ENCODE results near the gene MOCOS.

MOCOS gene

DNA sequence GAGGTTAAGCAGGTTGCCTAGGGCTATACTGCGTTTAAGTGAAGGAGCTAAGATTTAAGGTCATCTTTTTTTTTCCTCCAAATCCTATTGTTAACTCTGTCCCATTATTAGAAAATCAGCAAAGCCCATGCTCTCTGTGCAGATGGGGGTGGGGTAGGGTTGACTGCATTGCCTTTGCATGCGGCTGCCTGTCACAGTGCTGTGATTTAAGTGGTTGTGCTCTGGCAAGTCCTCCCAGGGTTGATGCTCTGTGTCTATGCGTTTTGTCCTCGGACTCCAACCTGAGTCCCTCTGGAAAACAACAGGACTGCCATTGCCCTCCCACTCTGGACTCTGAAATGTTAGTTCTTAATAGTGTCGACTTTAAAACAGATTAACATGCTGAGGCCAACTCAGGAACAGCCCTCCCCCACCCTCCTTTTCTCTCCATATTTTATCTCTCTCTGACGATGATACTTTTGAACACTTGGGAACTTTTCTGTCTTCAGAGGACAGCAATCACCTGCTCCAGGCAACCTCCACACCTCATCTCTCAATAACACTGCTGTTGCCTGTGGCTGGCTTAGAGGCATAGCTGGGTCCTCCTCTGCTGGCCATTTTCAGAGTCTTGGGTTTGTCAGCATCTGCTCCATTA lies 116.0 kb downstream of the MOCOS start:
- CTCF ChIA-PET, result interaction anchor here (0.6 kb wide), 1 partner anchor 12 kb away, joined by 5 read pairs; no protein-coding TSS in a partner anchor
- H3K36me3 ChIP-seq (ENCODE audit: control insufficient read depth in 2 of 2, insufficient read depth in 1 of 2, low read length in 2 of 2), result no peaks in the 10 kb centered on the region
- POLR2A ChIA-PET, result no interaction called here
- no peaks in the 10 kb centered on the region for H3K4me1 ChIP-seq (ENCODE audit: control insufficient read depth, insufficient read depth, low read length)
- no peaks in the 10 kb centered on the region for H3K9me3 ChIP-seq (ENCODE audit: control insufficient read depth, insufficient read depth, low read depth, low read length)
- H3K27ac ChIP-seq (ENCODE audit: extremely low read depth, low read depth, low read length), result no peak overlapping the region
- H3K4me3 ChIP-seq (ENCODE audit: low read depth, low read length), result no peak overlapping the region
- TF ChIP-seq GLI2 (tag by site-specific recombination; IDR thresholded peaks at IDR 0.05; ENCODE audit: borderline replicate concordance, low read depth), result no peak
- TF ChIP-seq, protein P1, sequence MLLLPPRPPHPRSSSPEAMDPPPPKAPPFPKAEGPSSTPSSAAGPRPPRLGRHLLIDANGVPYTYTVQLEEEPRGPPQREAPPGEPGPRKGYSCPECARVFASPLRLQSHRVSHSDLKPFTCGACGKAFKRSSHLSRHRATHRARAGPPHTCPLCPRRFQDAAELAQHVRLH (tag by site-specific recombination; IDR thresholded peaks at IDR 0.05), result no peak
- TF ChIP-seq ZSCAN18 (tag by site-specific recombination; IDR thresholded peaks at IDR 0.05), result no peak
- TF ChIP-seq, protein P2, sequence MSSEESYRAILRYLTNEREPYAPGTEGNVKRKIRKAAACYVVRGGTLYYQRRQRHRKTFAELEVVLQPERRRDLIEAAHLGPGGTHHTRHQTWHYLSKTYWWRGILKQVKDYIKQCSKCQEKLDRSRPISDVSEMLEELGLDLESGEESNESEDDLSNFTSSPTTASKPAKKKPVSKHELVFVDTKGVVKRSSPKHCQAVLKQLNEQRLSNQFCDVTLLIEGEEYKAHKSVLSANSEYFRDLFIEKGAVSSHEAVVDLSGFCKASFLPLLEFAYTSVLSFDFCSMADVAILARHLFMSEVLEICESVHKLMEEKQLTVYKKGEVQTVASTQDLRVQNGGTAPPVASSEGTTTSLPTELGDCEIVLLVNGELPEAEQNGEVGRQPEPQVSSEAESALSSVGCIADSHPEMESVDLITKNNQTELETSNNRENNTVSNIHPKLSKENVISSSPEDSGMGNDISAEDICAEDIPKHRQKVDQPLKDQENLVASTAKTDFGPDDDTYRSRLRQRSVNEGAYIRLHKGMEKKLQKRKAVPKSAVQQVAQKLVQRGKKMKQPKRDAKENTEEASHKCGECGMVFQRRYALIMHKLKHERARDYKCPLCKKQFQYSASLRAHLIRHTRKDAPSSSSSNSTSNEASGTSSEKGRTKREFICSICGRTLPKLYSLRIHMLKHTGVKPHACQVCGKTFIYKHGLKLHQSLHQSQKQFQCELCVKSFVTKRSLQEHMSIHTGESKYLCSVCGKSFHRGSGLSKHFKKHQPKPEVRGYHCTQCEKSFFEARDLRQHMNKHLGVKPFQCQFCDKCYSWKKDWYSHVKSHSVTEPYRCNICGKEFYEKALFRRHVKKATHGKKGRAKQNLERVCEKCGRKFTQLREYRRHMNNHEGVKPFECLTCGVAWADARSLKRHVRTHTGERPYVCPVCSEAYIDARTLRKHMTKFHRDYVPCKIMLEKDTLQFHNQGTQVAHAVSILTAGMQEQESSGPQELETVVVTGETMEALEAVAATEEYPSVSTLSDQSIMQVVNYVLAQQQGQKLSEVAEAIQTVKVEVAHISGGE (tag by site-specific recombination; conservative IDR thresholded peaks at IDR 0.05; ENCODE audit: low read depth), result no peak

DNA sequence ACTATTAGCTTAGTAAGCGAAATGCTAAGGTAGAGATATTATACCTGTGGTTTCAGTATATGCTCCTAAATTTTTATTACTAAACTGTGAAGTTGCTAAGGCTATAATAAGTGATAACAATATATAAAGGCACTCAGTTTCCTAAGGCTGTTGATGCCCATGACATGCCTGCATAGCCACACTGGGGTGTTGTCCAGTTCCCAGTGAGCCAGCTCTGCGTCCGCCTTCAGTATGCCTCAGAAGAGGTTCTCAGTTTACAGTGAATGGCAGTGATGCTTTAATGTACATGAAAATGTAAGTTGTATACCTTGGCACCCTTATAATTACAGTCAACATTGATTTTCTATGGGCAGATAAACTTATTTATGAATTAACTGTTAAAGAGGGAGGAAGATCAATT lies 117.4 kb downstream of the MOCOS start:
- Histone ChIP-seq H3K4me1 (ENCODE audit: control insufficient read depth, insufficient read depth, low read length) (no peaks in the 10 kb centered on the region), H3K27ac (ENCODE audit: extremely low read depth, low read depth, low read length) (no peak overlapping the region), H3K9me3 (ENCODE audit: control insufficient read depth, insufficient read depth, low read depth, low read length) (no peaks in the 10 kb centered on the region), H3K36me3 (ENCODE audit: control insufficient read depth in 2 of 2, insufficient read depth in 1 of 2, low read length in 2 of 2) (no peaks in the 10 kb centered on the region), H3K4me3 (ENCODE audit: low read depth, low read length) (no peak overlapping the region)
- ChIA-PET POLR2A (no interaction called here), CTCF (no interaction called here)
- TF ChIP-seq ZNF248 (tag by site-specific recombination; IDR thresholded peaks at IDR 0.05) (no peak), ZNF391 (tag by site-specific recombination; IDR thresholded peaks at IDR 0.05; ENCODE audit: borderline replicate concordance, low read depth) (no peak), ZNF169 (tag by site-specific recombination; IDR thresholded peaks at IDR 0.05) (no peak), ZNF10 (tag by site-specific recombination; IDR thresholded peaks at IDR 0.05) (no peak), ZNF404 (tag by site-specific recombination; IDR thresholded peaks at IDR 0.05) (no peak), ZNF423 (tag by site-specific recombination; IDR thresholded peaks at IDR 0.05) (no peak), ZSCAN23 (tag by site-specific recombination; IDR thresholded peaks at IDR 0.05) (no peak), ZNF211 (tag by site-specific recombination; IDR thresholded peaks at IDR 0.05; ENCODE audit: low read depth) (no peak), ZNF140 (tag by site-specific recombination; IDR thresholded peaks at IDR 0.05) (no peak), KLF10 (tag by site-specific recombination; IDR thresholded peaks at IDR 0.05) (no peak), RBAK (tag by site-specific recombination; IDR thresholded peaks at IDR 0.05) (no peak), ZNF112 (tag by site-specific recombination; IDR thresholded peaks at IDR 0.05) (no peak), INSM2 (tag by site-specific recombination; IDR thresholded peaks at IDR 0.05) (no peak)
- TF ChIP-seq, protein P3, sequence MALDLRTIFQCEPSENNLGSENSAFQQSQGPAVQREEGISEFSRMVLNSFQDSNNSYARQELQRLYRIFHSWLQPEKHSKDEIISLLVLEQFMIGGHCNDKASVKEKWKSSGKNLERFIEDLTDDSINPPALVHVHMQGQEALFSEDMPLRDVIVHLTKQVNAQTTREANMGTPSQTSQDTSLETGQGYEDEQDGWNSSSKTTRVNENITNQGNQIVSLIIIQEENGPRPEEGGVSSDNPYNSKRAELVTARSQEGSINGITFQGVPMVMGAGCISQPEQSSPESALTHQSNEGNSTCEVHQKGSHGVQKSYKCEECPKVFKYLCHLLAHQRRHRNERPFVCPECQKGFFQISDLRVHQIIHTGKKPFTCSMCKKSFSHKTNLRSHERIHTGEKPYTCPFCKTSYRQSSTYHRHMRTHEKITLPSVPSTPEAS (tag by site-specific recombination; IDR thresholded peaks at IDR 0.05), result no peak
- TF ChIP-seq, protein P4, sequence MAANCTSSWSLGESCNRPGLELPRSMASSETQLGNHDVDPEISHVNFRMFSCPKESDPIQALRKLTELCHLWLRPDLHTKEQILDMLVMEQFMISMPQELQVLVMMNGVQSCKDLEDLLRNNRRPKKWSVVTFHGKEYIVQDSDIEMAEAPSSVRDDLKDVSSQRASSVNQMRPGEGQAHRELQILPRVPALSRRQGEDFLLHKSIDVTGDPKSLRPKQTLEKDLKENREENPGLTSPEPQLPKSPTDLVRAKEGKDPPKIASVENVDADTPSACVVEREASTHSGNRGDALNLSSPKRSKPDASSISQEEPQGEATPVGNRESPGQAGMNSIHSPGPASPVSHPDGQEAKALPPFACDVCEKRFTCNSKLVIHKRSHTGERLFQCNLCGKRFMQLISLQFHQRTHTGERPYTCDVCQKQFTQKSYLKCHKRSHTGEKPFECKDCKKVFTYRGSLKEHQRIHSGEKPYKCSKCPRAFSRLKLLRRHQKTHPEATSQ (tag by site-specific recombination; IDR thresholded peaks at IDR 0.05), result no peak
- TF ChIP-seq, protein P5, sequence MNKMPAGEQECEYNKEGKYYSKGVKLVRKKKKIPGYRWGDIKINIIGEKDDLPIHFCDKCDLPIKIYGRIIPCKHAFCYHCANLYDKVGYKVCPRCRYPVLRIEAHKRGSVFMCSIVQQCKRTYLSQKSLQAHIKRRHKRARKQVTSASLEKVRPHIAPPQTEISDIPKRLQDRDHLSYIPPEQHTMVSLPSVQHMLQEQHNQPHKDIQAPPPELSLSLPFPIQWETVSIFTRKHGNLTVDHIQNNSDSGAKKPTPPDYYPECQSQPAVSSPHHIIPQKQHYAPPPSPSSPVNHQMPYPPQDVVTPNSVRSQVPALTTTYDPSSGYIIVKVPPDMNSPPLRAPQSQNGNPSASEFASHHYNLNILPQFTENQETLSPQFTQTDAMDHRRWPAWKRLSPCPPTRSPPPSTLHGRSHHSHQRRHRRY (tag by site-specific recombination; IDR thresholded peaks at IDR 0.05), result no peak
